Left ventricle myocardium inferior (tissue), 1 donor: Measurements from ENCODE around the gene LITAF. TPM values are rescaled to one million over a fixed set of nuclear protein-coding genes. Genes with fewer than 3 reads are reported as not detected.
"Not testable (repeated sequence)": the region's sequence is repeated elsewhere in the genome, so short reads cannot be mapped to it uniquely, and the experiment has no call there.

ENCODE experiments used
- DNase-seq: peaks from one replicate; pipeline ENCODE4 v3.0.0-alpha.2; 2020
- H3K27ac ChIP-seq: fragments of 200-600 bp; replicated peaks from 2 replicates; pipeline ENCODE4 v1.8.0; 2021
- H3K27me3 ChIP-seq: fragments of 200-600 bp; 2 replicates; pipeline ENCODE4 v1.8.0; 2021; ENCODE audit warnings: low read depth
- H3K36me3 ChIP-seq: fragments of 200-600 bp; 2 replicates; pipeline ENCODE4 v1.8.0; 2021
- H3K4me1 ChIP-seq: fragments of 200-600 bp; 2 replicates; pipeline ENCODE4 v1.8.0; 2021
- H3K4me3 ChIP-seq: fragments of 200-600 bp; 2 replicates; pipeline ENCODE4 v1.8.0; 2021; ENCODE audit warnings: mild to moderate bottlenecking, moderate library complexity
- H3K9me3 ChIP-seq: fragments of 200-600 bp; replicated peaks from 2 replicates; pipeline ENCODE4 v1.8.0; 2021
- CTCF ChIP-seq: fragments of 200-600 bp; IDR thresholded peaks from 2 replicates; pipeline ENCODE4 v1.8.0; 2021; ENCODE audit warnings: antibody characterized with exemption, mild to moderate bottlenecking, borderline replicate concordance
- intact Hi-C: fragments of 100-400 bp; cut with micrococcal nuclease; formaldehyde crosslinking; loops from one replicate; pipeline ENCODE4 v1.11.0; 2022
- total RNA-seq: library from RNA; stranded (reverse); fragmentation: NEBNext Ultra II Directional; extraction: Animal tissue kit (Norgen Biotek cat#: 25700); gene quantifications from one replicate; pipeline ENCODE4 v1.2.1, GENCODE V29; 2021
- donor health status: DM: no; HTN: yes; CAD: no; lungs with severe emphysema.

The LITAF gene
- total RNA-seq, 1 donor from 2014 or later = 55.6 TPM

GRCh38 chr16:11605891-11606290 is 19.2 kb upstream of the LITAF start:
- H3K9me3 ChIP-seq = no peaks in the 10 kb centered on the region
- no peak for TF ChIP-seq CTCF
- peaks cover 10% of the 10 kb centered on the region for H3K4me1 ChIP-seq
- intact Hi-C loops = no loop called here
- H3K36me3 ChIP-seq = no peaks in the 10 kb centered on the region
- no peak overlapping the region for H3K4me3 ChIP-seq
- H3K27ac ChIP-seq = no peak overlapping the region
- DNase-seq = no peak
- no peaks in the 10 kb centered on the region for H3K27me3 ChIP-seq

- H3K27me3 ChIP-seq = no peaks in the 10 kb centered on the region
- no peak for DNase-seq
- TF ChIP-seq CTCF = no peak
- intact Hi-C loops = no loop called here
- H3K27ac ChIP-seq = peak overlapping the region; percentile 64
- no peaks in the 10 kb centered on the region for H3K9me3 ChIP-seq
- no peak overlapping the region for H3K4me3 ChIP-seq
- H3K36me3 ChIP-seq = no peaks in the 10 kb centered on the region
- H3K4me1 ChIP-seq = peaks cover 10% of the 10 kb centered on the region
Measured at GRCh38 chr16:11605564-11605886, 18.8 kb upstream of the LITAF start.

GRCh38 chr16:11604783-11605563 is 18.3 kb upstream of the LITAF start:
- intact Hi-C loops = no loop called here
- peak; percentile 64 for DNase-seq
- TF ChIP-seq CTCF = no peak
- Histone ChIP-seq H3K4me3 (no peak overlapping the region), H3K4me1 (peaks cover 10% of the 10 kb centered on the region), H3K27me3 (no peaks in the 10 kb centered on the region), H3K9me3 (no peaks in the 10 kb centered on the region), H3K36me3 (no peaks in the 10 kb centered on the region), H3K27ac (peak overlapping the region; percentile 64)

GRCh38 chr16:11604296-11604695 is 17.6 kb upstream of the LITAF start:
- H3K36me3 ChIP-seq, H3K4me3 ChIP-seq, H3K27me3 ChIP-seq, intact Hi-C loops, DNase-seq, H3K9me3 ChIP-seq: not testable (repeated sequence)
- peak overlapping the region; percentile 64 for H3K27ac ChIP-seq
- H3K4me1 ChIP-seq = peaks cover 10% of the 10 kb centered on the region

DNA sequence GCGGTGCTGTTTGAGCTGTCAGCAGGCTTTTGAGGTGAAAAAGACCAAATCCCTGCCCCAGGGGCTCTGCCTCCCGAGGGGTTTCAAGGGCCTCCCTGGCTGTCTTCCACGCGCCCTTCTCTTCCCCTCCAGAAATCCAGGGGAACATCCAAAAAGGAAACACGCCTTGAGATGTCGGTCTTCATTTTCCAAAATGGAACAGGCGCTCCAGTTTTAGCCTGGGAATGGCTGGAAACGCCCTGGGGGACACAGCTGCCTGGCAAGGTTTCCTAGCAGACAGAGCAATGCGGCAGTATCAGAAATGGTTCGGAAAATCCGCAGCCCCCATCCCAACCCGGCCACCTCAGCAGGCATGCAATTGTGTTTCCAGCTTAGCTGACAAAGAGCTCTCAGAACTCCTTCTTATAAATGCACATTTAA is 16.6 kb upstream of the LITAF start:
- H3K27me3 ChIP-seq = no peaks in the 10 kb centered on the region
- H3K27ac ChIP-seq = peak overlapping the region; percentile 64
- peaks cover 18% of the 10 kb centered on the region for H3K4me1 ChIP-seq
- intact Hi-C loops = no loop called here
- no peak overlapping the region for H3K4me3 ChIP-seq
- H3K9me3 ChIP-seq = no peaks in the 10 kb centered on the region
- no peak for TF ChIP-seq CTCF
- DNase-seq = peak; percentile 49
- no peaks in the 10 kb centered on the region for H3K36me3 ChIP-seq

DNA sequence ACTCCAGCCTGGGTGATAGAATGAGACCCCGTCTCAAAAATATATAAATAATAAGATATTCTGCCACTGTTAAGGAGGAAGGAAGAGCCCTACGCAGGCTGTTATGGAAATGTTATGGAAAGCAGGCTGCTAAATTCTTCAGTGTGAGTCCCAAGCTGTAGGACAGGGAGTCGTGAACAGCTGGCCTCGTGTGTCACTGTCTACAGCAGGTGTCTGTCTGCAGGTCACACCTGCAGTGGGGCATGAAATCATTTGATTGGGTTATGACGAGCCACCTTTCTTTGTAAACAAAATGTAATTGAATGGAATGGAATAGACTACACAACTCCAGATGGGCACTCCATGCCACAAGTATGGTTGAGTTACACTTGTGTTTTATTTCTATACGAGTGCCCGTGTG is 15.6 kb upstream of the LITAF start:
- peaks cover 26% of the 10 kb centered on the region for H3K4me1 ChIP-seq
- intact Hi-C loops = no loop called here
- TF ChIP-seq CTCF = no peak
- H3K4me3 ChIP-seq = no peak overlapping the region
- no peaks in the 10 kb centered on the region for H3K27me3 ChIP-seq
- no peak for DNase-seq
- no peaks in the 10 kb centered on the region for H3K9me3 ChIP-seq
- H3K27ac ChIP-seq = no peak overlapping the region
- H3K36me3 ChIP-seq = no peaks in the 10 kb centered on the region
